Spleen (tissue), 11 donors: Measurements from ENCODE around the gene KCNAB2. TPM values are rescaled to one million over a fixed set of nuclear protein-coding genes. Genes with fewer than 3 reads are reported as not detected.

Experiments used
- DNase-seq: peaks from one replicate; pipeline ENCODE4 v3.0.0-alpha.2; 2020
- H3K27ac ChIP-seq, 8 donors: fragments of 200-600 bp; sonication (generic) in 7 of 8; 1 replicate in 4 of 8; 2 replicates in 4 of 8; pipeline versions ENCODE4 v1.5.0 to v1.8.0; 2016 to 2021; ENCODE audit warnings: inconsistent platforms in 4 of 8, mild to moderate bottlenecking in 4 of 8, moderate library complexity in 1 of 8
- H3K27me3 ChIP-seq, 7 donors: fragments of 200-600 bp; sonication (generic) in 6 of 7; replicated peaks in 1 of 7; 1 replicate in 4 of 7; 2 replicates in 3 of 7; pipeline versions ENCODE4 v1.5.0 to v1.8.0; 2016 to 2021; ENCODE audit warnings: inconsistent platforms in 3 of 7, mild to moderate bottlenecking in 1 of 7
- H3K36me3 ChIP-seq, 6 donors: fragments of 200-600 bp; sonication (generic) in 5 of 6; 1 replicate in 4 of 6; 2 replicates in 2 of 6; pipeline versions ENCODE4 v1.5.0 to v1.8.0; 2016 to 2021; ENCODE audit warnings: inconsistent platforms in 2 of 6
- H3K4me1 ChIP-seq, 6 donors: fragments of 200-600 bp; sonication (generic) in 5 of 6; 1 replicate in 3 of 6; 2 replicates in 3 of 6; pipeline versions ENCODE4 v1.5.0 to v1.8.0; 2016 to 2021; ENCODE audit warnings: inconsistent platforms in 3 of 6
- H3K4me3 ChIP-seq, 8 donors: fragments of 200-600 bp; sonication (generic) in 7 of 8; 1 replicate in 4 of 8; 2 replicates in 4 of 8; pipeline versions ENCODE4 v1.5.0 to v1.8.0; 2016 to 2021; ENCODE audit warnings: inconsistent platforms in 4 of 8, mild to moderate bottlenecking in 4 of 8, moderate library complexity in 2 of 8
- H3K9me3 ChIP-seq, 8 donors: fragments of 200-600 bp; sonication (generic) in 7 of 8; 1 replicate in 4 of 8; 2 replicates in 4 of 8; pipeline versions ENCODE4 v1.5.0 to v1.8.0; 2016 to 2021; ENCODE audit warnings: inconsistent platforms in 4 of 8
- POLR2A ChIP-seq, 3 donors: fragments of 450-650 bp; IDR thresholded peaks; one replicate each; pipeline ENCODE4 v1.5.1; 2017; ENCODE audit warnings: antibody characterized with exemption in 3 of 3, mild to moderate bottlenecking in 1 of 3
- POLR2AphosphoS5 ChIP-seq, 3 donors: sonication (generic); formaldehyde crosslinking; IDR thresholded peaks; one replicate each; pipeline ENCODE4 v1.5.1; 2017; ENCODE audit warnings: antibody characterized with exemption in 3 of 3
- WGBS, 5 donors: extraction: QIAGEN DNeasy Blood & Tissue Kit in 3 of 5; methylation state at CpG; one replicate each; pipeline versions ENCODE4 v1.1.5 to v1.1.7; 2013 to 2018; 5-methylcytosine and 5-hydroxymethylcytosine counted together
- intact Hi-C: fragments of 100-400 bp; cut with DNase I; formaldehyde crosslinking; loops from one replicate; pipeline ENCODE4 v1.15.0; 2023; ENCODE audit warnings: low total_unique reads
- polyA plus RNA-seq, 3 donors: library from polyadenylated mRNA; stranded (reverse); fragments of 200-250 nt; gene quantifications; one replicate each; pipeline ENCODE4 v1.2.1, GENCODE V29; 2013
- total RNA-seq, 7 donors: library from RNA; depleted of rRNA in 3 of 7; stranded (reverse); fragments of >200 nt in 3 of 7; fragmentation: NEBNext Ultra II Directional in 4 of 7; extraction: Animal tissue kit (Norgen Biotek cat#: 25700) in 4 of 7; gene quantifications; one replicate each; pipeline versions ENCODE4 v1.1.0 to v1.2.1, GENCODE V29; 2016 to 2021
- TF ChIP-seq, protein P1 (sequence below), 11 experiments: fragments of 200-600 bp in 7 of 11; fragments of 450-650 bp in 4 of 11; sonication (generic) in 4 of 11; IDR thresholded peaks in 8 of 11; conservative IDR thresholded peaks in 3 of 11; 1 replicate in 7 of 11; 2 replicates in 4 of 11; pipeline versions ENCODE4 v1.4.0 to v1.8.0; 2016 to 2021; ENCODE audit warnings: antibody characterized with exemption in 11 of 11, inconsistent platforms in 4 of 11, mild to moderate bottlenecking in 1 of 11
- donor health status: healthy with polysubstance abuse.
- donor health status: DM: no; HTN: no; CAD: no; lungs with moderate emphysema.
- donor health status: DM: no; HTN: no; CAD: no.
- donor health status: Bipolar disorder and iron deficiency.
- donor health status: healthy.
- donor health status: DM: no; HTN: no; CAD: no.
- donor health status: DM: yes; HTN: yes; CAD: no.

The KCNAB2 gene
- total and polyA plus RNA-seq, 10 donors = 23.2 to 135 (median 94.0) TPM

DNA sequence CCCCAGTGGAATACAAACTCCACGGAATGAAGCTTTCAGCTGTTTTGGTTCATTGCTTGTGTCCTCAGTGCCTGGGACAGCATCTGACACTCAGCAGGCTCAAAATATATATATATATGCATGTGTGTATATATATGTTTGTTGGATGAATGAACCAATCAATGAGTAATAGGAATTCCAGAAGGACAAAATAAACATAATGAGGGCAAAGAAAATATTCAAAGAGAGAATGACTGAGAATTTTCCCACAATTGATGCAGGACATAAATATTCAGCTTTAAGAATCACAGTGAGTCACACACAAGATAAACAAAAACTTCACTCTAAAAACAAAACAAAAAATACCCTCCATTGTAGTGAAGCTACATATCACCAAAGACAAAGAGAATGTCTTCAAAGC is 70.4 kb downstream of the KCNAB2 start:
- Histone ChIP-seq H3K4me1 (no peaks in the 10 kb centered on the region), H3K9me3 (peaks cover 2 to 27% (median 16%) of the 10 kb centered on the region in 8 donors), H3K4me3 (no peak overlapping the region), H3K36me3 (no peaks in the 10 kb centered on the region), H3K27me3 (peaks cover 0 to 17% (median 0%) of the 10 kb centered on the region in 7 donors), H3K27ac (no peak overlapping the region)
- TF ChIP-seq, protein P1, sequence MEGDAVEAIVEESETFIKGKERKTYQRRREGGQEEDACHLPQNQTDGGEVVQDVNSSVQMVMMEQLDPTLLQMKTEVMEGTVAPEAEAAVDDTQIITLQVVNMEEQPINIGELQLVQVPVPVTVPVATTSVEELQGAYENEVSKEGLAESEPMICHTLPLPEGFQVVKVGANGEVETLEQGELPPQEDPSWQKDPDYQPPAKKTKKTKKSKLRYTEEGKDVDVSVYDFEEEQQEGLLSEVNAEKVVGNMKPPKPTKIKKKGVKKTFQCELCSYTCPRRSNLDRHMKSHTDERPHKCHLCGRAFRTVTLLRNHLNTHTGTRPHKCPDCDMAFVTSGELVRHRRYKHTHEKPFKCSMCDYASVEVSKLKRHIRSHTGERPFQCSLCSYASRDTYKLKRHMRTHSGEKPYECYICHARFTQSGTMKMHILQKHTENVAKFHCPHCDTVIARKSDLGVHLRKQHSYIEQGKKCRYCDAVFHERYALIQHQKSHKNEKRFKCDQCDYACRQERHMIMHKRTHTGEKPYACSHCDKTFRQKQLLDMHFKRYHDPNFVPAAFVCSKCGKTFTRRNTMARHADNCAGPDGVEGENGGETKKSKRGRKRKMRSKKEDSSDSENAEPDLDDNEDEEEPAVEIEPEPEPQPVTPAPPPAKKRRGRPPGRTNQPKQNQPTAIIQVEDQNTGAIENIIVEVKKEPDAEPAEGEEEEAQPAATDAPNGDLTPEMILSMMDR (IDR thresholded peaks at IDR 0.05 in 8 of 11, conservative IDR thresholded peaks at IDR 0.05 in 3 of 11) = no peak
- TF ChIP-seq POLR2A (IDR thresholded peaks at IDR 0.05) = no peak
- TF ChIP-seq POLR2AphosphoS5 (IDR thresholded peaks at IDR 0.05) = no peak
- DNase-seq = no peak
- 79 to 90% (median 82%) methylated on average over 1 of the region's 1 CpG for WGBS, 5 donors
- intact Hi-C loops = no loop called here

DNA sequence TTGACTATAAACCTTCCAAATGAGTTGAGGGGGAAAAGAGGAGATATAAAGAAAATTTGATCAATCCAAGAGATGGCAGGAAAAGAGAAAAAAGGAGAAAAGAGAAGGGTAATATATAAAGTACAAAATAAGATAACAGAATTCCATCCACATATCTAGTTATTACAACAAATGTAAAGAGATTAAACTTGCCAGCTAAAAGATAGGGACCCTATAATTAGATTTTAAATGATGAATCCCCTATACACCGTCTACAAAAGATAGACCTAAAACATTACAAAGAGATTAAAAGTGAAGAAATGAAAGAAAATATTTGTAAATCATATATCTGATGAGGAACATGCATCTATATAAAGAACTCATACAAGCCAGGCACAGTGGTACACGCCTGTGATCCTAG is 71.4 kb downstream of the KCNAB2 start:
- 69 to 96% (median 88%) methylated on average over 2 of the region's 2 CpGs for WGBS, 5 donors
- DNase-seq = no peak
- H3K27ac ChIP-seq = no peak overlapping the region
- H3K27me3 ChIP-seq = peaks cover 0 to 12% (median 0%) of the 10 kb centered on the region in 7 donors
- no peaks in the 10 kb centered on the region for H3K36me3 ChIP-seq
- H3K4me3 ChIP-seq = no peak overlapping the region
- TF ChIP-seq, protein P1 (IDR thresholded peaks at IDR 0.05 in 8 of 11, conservative IDR thresholded peaks at IDR 0.05 in 3 of 11) = no peak
- TF ChIP-seq POLR2A (IDR thresholded peaks at IDR 0.05) (no peak), POLR2AphosphoS5 (IDR thresholded peaks at IDR 0.05) (no peak)
- peaks cover 2 to 27% (median 16%) of the 10 kb centered on the region in 8 donors for H3K9me3 ChIP-seq
- H3K4me1 ChIP-seq = no peaks in the 10 kb centered on the region
- intact Hi-C loops = no loop called here

DNA sequence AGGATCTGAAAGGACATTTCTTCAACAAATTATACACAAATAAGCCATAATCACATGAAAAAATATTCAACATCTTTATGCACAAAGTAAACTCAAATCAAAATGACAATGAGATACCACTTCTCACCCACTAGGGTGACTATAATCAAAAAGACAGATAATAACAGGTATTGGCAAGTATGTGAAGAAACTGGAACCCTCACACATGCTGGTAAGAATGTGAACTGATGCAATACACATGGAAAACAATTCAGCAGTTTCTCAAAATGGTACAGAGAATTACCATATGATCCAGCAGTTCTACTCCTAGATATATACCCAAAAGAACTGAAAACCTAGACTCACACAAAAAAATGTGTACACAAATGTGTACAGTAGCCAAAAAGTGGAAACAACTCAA is 71.9 kb downstream of the KCNAB2 start:
- intact Hi-C loops = no loop called here
- no peak for DNase-seq
- TF ChIP-seq POLR2AphosphoS5 (IDR thresholded peaks at IDR 0.05) = no peak
- TF ChIP-seq, protein P1 (IDR thresholded peaks at IDR 0.05 in 8 of 11, conservative IDR thresholded peaks at IDR 0.05 in 3 of 11) = no peak
- TF ChIP-seq POLR2A (IDR thresholded peaks at IDR 0.05) = no peak
- Histone ChIP-seq H3K9me3 (peaks cover 2 to 27% (median 16%) of the 10 kb centered on the region in 8 donors), H3K4me1 (no peaks in the 10 kb centered on the region), H3K4me3 (no peak overlapping the region), H3K36me3 (no peaks in the 10 kb centered on the region), H3K27me3 (peaks cover 0 to 12% (median 0%) of the 10 kb centered on the region in 7 donors), H3K27ac (no peak overlapping the region)

DNA sequence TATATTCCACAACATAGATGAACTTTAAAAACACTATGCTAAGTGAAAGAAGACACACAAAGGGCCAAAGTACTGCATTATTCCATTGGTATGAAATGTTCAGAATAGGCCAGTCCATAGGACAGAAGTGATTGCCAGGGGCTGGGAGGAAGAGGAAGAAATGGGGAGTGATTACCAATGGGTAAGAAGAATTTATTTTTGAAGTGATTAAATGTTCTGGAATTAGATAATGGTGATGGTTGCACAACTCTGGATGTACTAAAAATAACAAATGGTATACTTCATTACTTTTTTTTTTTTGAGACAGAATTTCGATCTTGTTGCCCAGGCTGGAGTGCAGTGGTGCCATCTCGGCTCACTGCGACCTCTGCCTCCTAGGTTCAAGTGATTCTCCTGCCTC is 72.7 kb downstream of the KCNAB2 start:
- 74 to 96% (median 87%) methylated on average over 3 of the region's 3 CpGs for WGBS, 5 donors
- peak; percentile 10 for DNase-seq
- peaks cover 0 to 8% (median 0%) of the 10 kb centered on the region in 7 donors for H3K27me3 ChIP-seq
- no peak overlapping the region for H3K27ac ChIP-seq
- TF ChIP-seq POLR2A (IDR thresholded peaks at IDR 0.05) = no peak
- TF ChIP-seq, protein P1 (IDR thresholded peaks at IDR 0.05 in 8 of 11, conservative IDR thresholded peaks at IDR 0.05 in 3 of 11) = no peak
- TF ChIP-seq POLR2AphosphoS5 (IDR thresholded peaks at IDR 0.05) = no peak
- H3K9me3 ChIP-seq = peaks cover 2 to 27% (median 16%) of the 10 kb centered on the region in 8 donors
- H3K4me1 ChIP-seq = no peaks in the 10 kb centered on the region
- H3K36me3 ChIP-seq = no peaks in the 10 kb centered on the region
- no peak overlapping the region for H3K4me3 ChIP-seq
- intact Hi-C loops = no loop called here
